Loucy (cell line): ENCODE data around the gene PVALEF.

Experiments used
- H2AFZ ChIP-seq: fragments of 200-600 bp; sonication (generic); 2 replicates; pipeline ENCODE4 v1.6.0; 2016; ENCODE audit warnings: antibody characterized with exemption, mild to moderate bottlenecking, low read length, moderate library complexity
- H3F3A ChIP-seq: fragments of 200-600 bp; 2 replicates; pipeline ENCODE4 v1.6.0; 2016; ENCODE audit warnings: antibody characterized with exemption, low read depth, mild to moderate bottlenecking
- H3K27me3 ChIP-seq: fragments of 200-600 bp; sonication (generic); 2 replicates; pipeline ENCODE4 v1.6.1; 2014; ENCODE audit warnings: low read length, mild to moderate bottlenecking; ENCODE audit not compliant: insufficient read depth, poor library complexity, severe bottlenecking
- H3K36me3 ChIP-seq: fragments of 200-600 bp; sonication (generic); 2 replicates; pipeline ENCODE4 v1.6.1; 2016; ENCODE audit warnings: low read length; ENCODE audit not compliant: insufficient read depth
- H3K4me1 ChIP-seq: fragments of 200-600 bp; sonication (generic); 2 replicates; pipeline ENCODE4 v1.5.1; 2014; ENCODE audit warnings: low read length, mild to moderate bottlenecking; ENCODE audit not compliant: insufficient read depth, poor library complexity, severe bottlenecking
- H3K4me2 ChIP-seq: fragments of 200-600 bp; sonication (generic); 2 replicates; pipeline ENCODE4 v1.6.0; 2014; ENCODE audit warnings: antibody characterized with exemption, low read length, low read depth, mild to moderate bottlenecking; ENCODE audit not compliant: poor library complexity, severe bottlenecking
- H3K4me3 ChIP-seq: fragments of 200-600 bp; sonication (generic); 2 replicates; pipeline ENCODE4 v1.5.1; 2014; ENCODE audit warnings: low read length, mild to moderate bottlenecking, mixed read lengths; ENCODE audit not compliant: poor library complexity, severe bottlenecking
- H3K79me2 ChIP-seq: fragments of 200-600 bp; sonication (generic); 2 replicates; pipeline ENCODE4 v1.6.1; 2014; ENCODE audit warnings: low read length; ENCODE audit not compliant: insufficient read depth
- H3K9ac ChIP-seq: fragments of 200-600 bp; sonication (generic); 2 replicates; pipeline ENCODE4 v1.6.0; 2014; ENCODE audit warnings: mild to moderate bottlenecking, low read depth, low read length, moderate library complexity; ENCODE audit not compliant: poor library complexity, severe bottlenecking
- H3K9me2 ChIP-seq: fragments of 200-600 bp; sonication (generic); replicated peaks from 2 replicates; pipeline ENCODE4 v1.6.1; 2016; ENCODE audit warnings: low read depth, low read length, mixed read lengths
- H3K9me3 ChIP-seq: fragments of 200-600 bp; sonication (generic); 2 replicates; pipeline ENCODE4 v1.6.1; 2014; ENCODE audit warnings: mild to moderate bottlenecking, antibody characterized with exemption, low read length, low read depth; ENCODE audit not compliant: insufficient read depth
- H4K20me1 ChIP-seq: fragments of 200-600 bp; sonication (generic); 2 replicates; pipeline ENCODE4 v1.6.0; 2014; ENCODE audit warnings: antibody characterized with exemption, low read length, mild to moderate bottlenecking; ENCODE audit not compliant: insufficient read depth, poor library complexity, severe bottlenecking
- CTCF ChIP-seq: fragments of 200-600 bp; sonication (generic); conservative IDR thresholded peaks from 2 replicates; pipeline ENCODE4 v1.5.1; 2014; ENCODE audit warnings: mild to moderate bottlenecking, antibody characterized with exemption, low read length
- EZH2phosphoT487 ChIP-seq: fragments of 200-600 bp; IDR thresholded peaks from 2 replicates; pipeline ENCODE4 v1.6.1; 2018; ENCODE audit warnings: antibody characterized with exemption, mild to moderate bottlenecking, moderate library complexity, borderline replicate concordance

Gene PVALEF

DNA sequence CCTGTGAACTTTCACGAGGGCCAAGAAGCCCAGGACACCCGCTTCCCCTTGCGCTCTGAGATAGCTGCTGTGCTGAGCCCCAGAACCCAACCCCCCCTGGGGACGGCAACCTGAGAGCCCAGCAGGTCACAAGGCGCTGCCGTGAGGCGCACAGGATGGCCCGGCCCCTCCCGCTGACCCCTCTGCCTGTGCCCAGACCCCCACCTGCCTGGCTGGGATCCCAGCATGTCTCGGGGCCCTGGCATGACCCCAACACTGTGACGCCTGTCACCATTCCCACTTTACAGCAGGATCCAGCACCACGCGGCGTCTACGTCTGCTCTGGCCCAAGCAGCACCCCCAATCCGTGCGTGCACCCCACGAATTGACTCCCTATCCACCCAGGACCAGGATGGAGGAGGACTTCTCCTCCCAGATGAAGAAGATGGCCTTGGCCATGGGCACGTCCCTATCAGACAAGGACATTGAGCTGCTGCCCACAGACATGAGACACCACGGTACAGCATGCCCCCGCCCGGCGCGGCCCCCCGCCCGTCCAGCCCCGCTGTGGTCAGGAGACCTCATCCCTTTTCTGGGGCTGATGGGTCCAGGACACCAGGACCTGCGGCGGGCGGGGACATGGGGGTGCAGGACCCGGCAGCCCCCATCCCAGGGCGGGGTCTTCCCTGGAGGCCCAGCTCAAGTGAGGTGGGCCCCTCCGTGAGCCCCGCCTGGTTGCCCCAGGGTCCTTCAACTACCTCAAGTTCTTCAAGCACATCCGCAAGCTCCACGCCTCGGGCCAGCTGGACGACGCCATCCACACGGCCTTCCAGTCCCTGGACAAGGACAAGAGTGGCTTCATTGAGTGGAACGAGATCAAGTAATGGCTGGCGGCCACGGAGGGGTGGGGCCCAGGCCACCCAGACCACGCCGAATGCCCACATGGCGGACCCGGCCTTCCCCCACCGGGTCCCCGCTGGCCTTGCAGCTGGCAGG lies 15.8 kb downstream of the PVALEF start:
- Histone ChIP-seq H3K79me2 (no peaks in the 10 kb centered on the region), H3K36me3 (no peaks in the 10 kb centered on the region), H3K4me3 (no peak overlapping the region), H2AFZ (no peak overlapping the region), H3K4me1 (no peaks in the 10 kb centered on the region), H3K9me3 (no peaks in the 10 kb centered on the region), H3K9ac (no peak overlapping the region), H3K9me2 (no peaks in the 10 kb centered on the region), H3F3A (no peaks in the 10 kb centered on the region), H3K27me3 (no peaks in the 10 kb centered on the region), H3K4me2 (no peak overlapping the region), H4K20me1 (no peaks in the 10 kb centered on the region)
- TF ChIP-seq CTCF, result no peak
- no peak for TF ChIP-seq EZH2phosphoT487

DNA sequence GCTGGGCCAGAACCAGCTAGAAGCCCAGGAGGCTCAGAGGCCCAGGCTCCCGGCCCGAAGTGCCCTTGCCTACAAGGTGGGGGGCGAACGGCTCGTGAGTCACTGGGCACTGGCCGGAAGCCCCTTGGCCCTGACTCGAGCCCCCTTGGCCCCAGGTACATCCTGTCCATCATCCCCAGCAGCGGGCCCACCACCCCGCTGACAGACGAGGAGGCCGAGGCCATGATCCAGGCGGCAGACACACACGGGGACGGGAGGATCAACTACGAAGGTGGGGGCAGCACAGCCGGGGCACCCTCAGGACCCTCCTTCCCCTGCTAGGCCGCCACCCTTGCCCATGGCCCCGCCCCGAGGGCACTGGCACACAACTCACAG lies 16.5 kb downstream of the PVALEF start:
- no peak overlapping the region for H3K4me2 ChIP-seq
- no peaks in the 10 kb centered on the region for H4K20me1 ChIP-seq
- no peaks in the 10 kb centered on the region for H3K79me2 ChIP-seq
- H3F3A ChIP-seq, result no peaks in the 10 kb centered on the region
- no peaks in the 10 kb centered on the region for H3K27me3 ChIP-seq
- no peak overlapping the region for H2AFZ ChIP-seq
- no peak overlapping the region for H3K4me3 ChIP-seq
- TF ChIP-seq EZH2phosphoT487 (no peak), CTCF (no peak)
- H3K36me3 ChIP-seq, result no peaks in the 10 kb centered on the region
- no peak overlapping the region for H3K9ac ChIP-seq
- H3K9me2 ChIP-seq, result no peaks in the 10 kb centered on the region
- no peaks in the 10 kb centered on the region for H3K9me3 ChIP-seq
- no peaks in the 10 kb centered on the region for H3K4me1 ChIP-seq

DNA sequence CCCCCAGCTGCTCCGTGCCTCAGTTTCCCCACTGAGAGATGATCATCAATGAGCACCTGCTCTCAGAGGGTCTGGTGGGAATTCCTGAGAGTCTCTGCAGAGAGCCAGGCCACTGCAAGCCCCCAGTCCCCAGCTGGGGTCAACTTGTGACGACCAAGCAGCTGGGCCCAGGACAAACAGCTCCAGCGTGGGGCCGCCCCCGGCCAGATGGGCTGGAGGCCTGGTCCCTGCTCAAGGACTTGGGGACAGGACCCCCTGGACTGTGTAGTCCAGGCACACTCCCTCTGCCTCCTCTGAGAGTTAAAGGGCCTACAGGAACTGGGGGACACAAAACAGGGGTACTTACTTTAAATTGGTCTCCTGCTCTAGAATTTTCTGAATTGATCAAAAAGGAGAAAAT lies 17.3 kb downstream of the PVALEF start:
- H3K4me2 ChIP-seq, result no peak overlapping the region
- H3K9ac ChIP-seq, result no peak overlapping the region
- H3K9me2 ChIP-seq, result no peaks in the 10 kb centered on the region
- H3K27me3 ChIP-seq, result no peaks in the 10 kb centered on the region
- no peak overlapping the region for H3K4me3 ChIP-seq
- H3K9me3 ChIP-seq, result no peaks in the 10 kb centered on the region
- H3K79me2 ChIP-seq, result no peaks in the 10 kb centered on the region
- no peaks in the 10 kb centered on the region for H3F3A ChIP-seq
- H4K20me1 ChIP-seq, result no peaks in the 10 kb centered on the region
- H2AFZ ChIP-seq, result no peak overlapping the region
- TF ChIP-seq EZH2phosphoT487, result no peak
- TF ChIP-seq CTCF, result no peak
- no peaks in the 10 kb centered on the region for H3K36me3 ChIP-seq
- H3K4me1 ChIP-seq, result no peaks in the 10 kb centered on the region
